ENCODE results near the gene GNG3.
"Not testable (repeated sequence)": the region's sequence is repeated elsewhere in the genome, so short reads cannot be mapped to it uniquely, and the experiment has no call there.

GNG3 gene

GRCh38 chr11:62687508-62688396 lies 19.7 kb upstream of the GNG3 start:
- DNase-seq (ENCODE audit: low read depth in 2 of 2): no peak

DNA sequence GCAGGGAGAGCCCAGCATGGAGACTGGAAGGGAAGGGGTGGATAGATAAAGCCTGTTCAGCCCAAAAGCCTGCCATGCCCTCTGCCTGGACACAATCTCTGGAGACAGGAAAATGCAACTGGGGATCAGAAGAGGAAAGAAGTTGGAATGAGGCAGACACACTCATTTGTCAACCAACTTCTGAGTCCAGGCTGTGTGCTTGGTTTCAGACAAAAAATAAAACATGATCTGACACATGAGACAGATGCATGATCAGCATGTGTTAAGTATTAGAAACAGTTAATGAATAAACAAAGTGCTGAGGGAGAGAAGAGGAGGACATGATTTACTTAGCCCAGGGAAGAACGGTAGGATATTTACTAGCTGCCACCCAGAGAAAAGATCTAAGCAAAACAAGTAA lies 19.0 kb upstream of the GNG3 start:
- no peak for DNase-seq (ENCODE audit: low read depth in 2 of 2)

DNA sequence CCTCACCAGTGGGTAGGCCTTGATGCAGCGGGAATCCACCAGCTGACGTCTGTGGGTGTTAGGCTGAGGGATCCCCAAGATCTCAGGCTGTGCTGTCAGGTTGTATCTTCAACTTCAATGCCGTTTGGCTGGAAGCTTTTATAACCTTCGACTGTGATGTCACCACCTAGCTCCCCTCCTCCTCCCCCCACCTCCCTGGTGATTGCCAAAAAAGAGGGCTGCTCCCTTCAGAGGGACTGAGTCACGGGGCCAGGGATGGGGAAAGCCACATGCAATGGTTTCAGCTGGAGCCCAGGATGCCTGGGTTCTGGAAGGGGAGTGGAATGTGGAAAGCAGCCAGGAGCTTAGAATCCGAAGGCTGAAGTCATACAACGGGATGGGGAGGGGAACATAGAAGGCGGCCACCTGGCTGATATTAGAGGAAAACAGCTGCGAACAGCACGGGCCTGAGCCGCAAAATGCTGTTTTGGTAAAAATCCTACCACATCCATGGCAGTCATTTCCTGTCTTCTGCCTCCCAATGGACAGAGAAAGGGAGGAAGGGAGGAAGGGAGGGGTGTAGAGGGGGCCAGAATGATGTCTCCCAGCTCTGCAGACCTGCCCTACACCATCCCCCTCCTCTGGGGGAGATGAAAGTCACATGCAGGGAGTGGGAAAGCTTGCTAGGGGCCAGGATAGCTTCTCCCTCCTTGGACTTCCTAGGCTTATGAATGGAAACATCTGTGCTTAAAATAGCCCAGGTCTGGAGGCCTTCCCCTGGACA lies 17.9 kb upstream of the GNG3 start, which contains the start of gene LRRN4CL:
Gene LRRN4CL, minus strand, starts transcription at position 110 of the 763 bp plus-strand sequence. CDS start 1,022 bp downstream, outside the sequence.
- no peak for DNase-seq (ENCODE audit: low read depth in 2 of 2)

DNA sequence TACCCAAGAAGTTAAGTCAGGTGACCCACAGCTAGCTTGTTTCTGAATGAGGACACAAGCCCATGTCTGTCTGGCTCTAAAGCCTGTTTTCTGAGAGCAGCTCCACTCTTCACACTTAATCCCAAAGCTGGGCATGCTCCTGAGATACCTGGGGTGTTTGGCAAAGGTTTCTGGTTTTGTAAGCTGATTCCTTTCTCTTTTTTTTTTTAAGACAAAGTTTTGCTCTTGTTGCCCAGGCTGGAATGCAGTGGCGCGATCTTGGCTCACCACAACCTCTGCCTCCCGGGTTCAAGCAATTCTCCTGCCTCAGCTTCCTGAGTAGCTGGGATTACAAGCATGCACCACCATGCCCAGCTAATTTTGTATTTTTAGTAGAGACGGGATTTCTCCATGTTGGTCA lies 13.9 kb upstream of the GNG3 start:
- DNase-seq (ENCODE audit: low read depth in 2 of 2): not testable (repeated sequence)

- peak; percentile 37 to 67 for DNase-seq (ENCODE audit: low read depth in 2 of 2)
Observed at GRCh38 chr11:62694455-62695167, 12.9 kb upstream of the GNG3 start.

DNA sequence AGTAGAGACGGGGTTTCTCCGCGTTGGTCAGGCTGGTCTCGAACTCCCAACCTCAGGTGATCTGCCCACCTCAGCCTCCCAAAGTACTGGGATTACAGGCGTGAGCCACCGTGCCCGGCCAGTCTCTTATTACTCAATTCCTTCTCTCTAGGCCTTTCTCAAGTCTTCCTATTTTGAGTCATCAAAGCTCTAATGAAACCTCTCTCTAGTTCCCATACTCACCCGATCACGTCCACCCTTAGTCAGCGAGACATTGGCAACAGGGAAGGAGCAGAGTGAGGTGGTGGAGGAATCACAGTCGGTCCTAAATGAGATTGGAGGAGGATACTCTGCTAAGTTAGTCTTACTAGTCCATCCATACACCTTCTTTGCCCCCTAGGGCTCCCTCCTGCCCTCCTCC lies 5.2 kb upstream of the GNG3 start:
- DNase-seq (ENCODE audit: low read depth in 2 of 2): no peak

DNA sequence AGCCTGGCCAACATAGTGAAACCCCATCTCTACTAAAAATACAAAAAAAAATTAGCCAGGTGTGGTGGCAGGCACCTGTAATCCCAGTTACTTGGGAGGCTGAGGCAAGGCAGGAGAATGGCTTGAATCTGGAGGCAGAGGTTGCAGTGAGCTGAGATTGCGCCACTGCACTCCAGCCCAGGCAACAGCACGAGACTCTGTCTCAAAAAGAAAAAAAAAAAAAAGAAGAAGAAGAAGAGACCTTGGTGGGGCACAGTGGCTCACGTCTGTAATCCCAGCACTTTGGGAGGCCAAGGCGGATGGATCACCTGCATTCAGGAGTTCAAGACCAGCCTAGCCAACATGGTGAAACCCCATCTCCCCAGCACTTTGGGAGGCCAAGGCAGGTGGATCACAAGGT lies 3.6 kb upstream of the GNG3 start:
- DNase-seq (ENCODE audit: low read depth in 2 of 2): not testable (repeated sequence)

DNA sequence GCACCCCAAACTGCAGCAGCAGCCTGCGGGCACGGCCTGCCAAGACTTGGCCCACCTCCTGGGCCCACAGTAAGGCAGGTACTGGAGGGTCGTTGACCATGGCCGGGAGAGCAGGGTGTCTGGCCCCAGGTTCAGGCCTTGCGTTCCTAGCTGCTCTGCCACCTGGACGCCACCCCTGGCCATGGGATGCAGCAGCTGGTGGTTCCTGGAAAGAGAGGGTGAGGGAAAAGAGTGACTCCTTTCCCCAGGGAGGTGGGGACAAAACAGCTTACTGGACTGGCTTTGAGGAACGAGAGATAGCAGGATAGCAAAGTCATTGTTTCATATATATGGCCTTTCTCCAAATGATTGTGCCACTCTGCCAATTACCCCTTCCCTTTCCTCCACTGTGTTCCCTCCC lies 2.1 kb upstream of the GNG3 start:
- DNase-seq (ENCODE audit: low read depth in 2 of 2): no peak

- DNase-seq (ENCODE audit: low read depth in 2 of 2): peak; percentile 88 to 91
Observed at GRCh38 chr11:62705880-62706849, 1.3 kb upstream of the GNG3 start.

- DNase-seq (ENCODE audit: low read depth in 2 of 2): no peak
Observed at GRCh38 chr11:62706850-62707247, 627 bp upstream of the GNG3 start.

DNA sequence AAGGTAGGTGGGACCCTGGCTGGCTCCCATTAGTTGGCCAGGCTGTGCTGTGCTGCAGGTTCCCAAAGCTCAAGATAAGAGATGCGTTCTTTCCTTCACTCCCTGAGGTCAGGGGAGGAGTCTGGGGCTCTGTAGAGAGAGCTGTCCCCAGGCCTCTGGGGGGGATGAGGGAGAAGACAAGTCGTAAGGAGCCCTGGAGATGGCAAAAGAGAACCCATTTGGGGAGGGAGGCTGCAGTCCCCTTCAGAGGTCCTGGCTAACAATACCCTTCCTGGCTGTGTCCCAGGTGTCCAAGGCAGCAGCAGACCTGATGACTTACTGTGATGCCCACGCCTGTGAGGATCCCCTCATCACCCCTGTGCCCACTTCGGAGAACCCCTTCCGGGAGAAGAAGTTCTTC lies 916 bp downstream of the GNG3 start:
- no peak for DNase-seq (ENCODE audit: low read depth in 2 of 2)

DNA sequence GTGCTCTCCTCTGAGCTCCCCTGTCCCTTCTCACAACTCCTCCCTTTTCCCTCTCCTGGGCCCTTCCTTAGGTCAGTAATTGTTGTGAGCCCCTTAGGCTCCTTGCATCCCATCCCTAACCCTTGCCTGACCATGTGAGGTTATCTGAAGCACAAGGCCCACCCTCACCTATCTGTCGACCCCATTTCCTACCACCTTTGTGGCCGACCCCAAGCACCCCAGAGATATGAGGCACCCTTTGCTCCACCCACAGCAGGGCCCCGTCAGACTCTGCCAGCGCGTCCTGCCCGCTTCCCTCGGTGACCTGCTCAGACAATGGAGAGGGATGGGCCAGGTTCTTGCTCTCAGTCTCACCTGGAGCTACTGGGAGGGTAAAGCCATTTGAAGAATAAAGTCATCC lies 1.3 kb downstream of the GNG3 start:
- peak in 1 of 2 experiments; percentile 24 for DNase-seq (ENCODE audit: low read depth in 2 of 2)

DNA sequence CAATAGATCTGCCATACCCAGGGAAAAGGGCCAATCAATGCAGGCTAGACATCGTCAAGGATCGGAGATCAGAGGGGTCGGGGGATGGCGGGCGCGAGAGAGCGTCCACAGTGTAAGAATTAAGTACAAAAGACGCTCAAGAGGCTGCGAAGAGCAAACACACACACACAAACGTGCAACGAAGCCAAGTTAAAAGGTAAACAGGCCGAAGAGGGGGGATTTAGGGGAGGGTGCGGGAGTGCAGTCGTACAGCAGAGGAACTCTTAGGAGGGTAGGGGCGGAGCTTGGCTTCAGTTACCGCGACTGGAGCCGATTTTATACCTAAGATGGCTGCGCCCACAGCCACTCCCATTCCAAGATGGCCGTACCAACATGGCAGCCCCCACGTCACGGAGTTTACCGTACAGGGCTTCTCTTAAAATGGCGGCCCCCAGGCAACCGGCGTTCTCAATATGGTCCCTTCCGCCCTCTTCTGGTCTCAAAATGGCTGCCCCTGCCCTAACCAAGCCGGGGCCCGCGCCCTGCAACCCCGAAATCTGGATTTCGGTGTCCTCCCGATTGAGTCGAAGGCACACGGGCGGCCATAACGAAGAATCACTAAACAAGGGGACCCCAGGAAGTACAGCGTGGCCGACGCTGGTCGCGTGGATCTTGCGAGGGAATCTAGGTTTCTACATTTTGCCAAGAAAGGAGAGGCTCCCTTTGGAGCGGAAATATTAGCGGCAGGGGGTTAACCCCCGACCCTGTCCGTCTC lies 1.9 kb downstream of the GNG3 start:
- peak; percentile 90 to 94 for DNase-seq (ENCODE audit: low read depth in 2 of 2)

GRCh38 chr11:62710001-62710345 lies 2.5 kb downstream of the GNG3 start:
- no peak for DNase-seq (ENCODE audit: low read depth in 2 of 2)

DNA sequence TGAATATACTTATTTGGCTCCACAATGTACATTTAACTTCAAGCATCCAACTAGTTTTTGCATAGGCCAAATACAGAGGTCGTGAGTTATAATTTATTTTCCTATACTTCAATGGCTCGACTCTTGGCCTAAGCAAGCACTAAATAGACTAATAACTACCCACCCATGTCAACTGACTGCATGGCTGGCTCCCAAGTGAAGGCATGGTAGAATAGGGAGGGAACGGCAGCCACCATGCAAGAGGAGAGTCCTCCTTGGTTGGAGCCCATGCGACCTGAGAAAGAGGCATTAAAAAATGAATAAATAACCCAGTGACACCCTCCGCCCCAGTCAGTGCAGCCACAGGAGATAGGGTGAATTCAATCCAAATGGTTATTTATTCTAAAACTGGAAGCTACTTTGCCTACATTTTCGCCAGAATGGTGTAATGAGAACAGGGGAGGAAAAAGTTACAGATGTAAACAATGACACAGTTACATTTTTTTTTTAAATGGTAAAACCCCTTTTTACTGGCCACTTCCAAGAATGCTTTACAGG lies 4.9 kb downstream of the GNG3 start:
- DNase-seq (ENCODE audit: low read depth in 2 of 2): no peak

DNA sequence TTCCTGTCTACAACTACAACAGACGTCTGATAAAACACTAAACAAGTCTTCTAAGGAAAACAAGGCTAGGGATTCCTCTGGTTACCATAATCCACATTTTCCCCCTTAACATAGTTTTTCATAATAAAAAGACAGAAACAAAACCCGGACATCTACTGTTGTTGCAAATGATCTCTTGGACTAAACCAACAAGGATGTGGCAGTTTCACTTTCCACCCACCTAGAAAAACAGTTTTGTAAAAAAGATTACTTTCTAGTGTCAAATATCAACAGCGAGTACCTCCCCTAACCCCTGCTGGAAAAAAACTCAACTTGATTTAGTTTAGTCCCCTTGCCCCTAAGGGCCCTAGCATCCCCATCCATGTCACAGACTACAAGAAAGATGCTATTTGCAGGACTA lies 5.4 kb downstream of the GNG3 start:
- no peak for DNase-seq (ENCODE audit: low read depth in 2 of 2)

GRCh38 chr11:62713343-62713742 lies 5.9 kb downstream of the GNG3 start:
- DNase-seq (ENCODE audit: low read depth in 2 of 2): no peak

GRCh38 chr11:62715150-62716130 lies 8.0 kb downstream of the GNG3 start:
- DNase-seq (ENCODE audit: low read depth in 2 of 2): no peak

DNA sequence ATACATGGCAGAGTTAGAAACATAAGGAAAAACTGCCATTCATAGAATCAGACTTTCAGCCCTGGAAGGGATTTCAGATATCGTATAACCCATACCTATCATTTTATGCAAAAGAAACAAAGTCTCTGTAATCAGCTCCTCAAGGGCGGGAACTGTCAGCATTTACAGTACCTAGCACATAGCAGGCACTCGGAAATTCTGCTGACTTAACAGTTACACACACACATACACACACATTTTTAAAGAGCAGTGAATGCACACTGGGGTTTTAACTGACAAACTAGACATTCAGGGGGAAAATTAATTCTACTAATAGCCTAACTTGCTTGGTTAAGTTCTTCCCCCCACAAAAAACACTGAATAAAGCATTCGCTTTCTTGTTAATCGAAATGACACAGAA lies 8.7 kb downstream of the GNG3 start:
- no peak for DNase-seq (ENCODE audit: low read depth in 2 of 2)
